HG02642 (cell line): ENCODE data around the gene AMY1C.
"Not testable (repeated sequence)": the region's sequence is repeated elsewhere in the genome, so short reads cannot be mapped to it uniquely, and the experiment has no call there.

ENCODE experiments used
- ATAC-seq: cut with Tn5 transposase; IDR thresholded peaks from one replicate; pipeline ENCODE4 v1.9.1; 2021; ENCODE audit warnings: mild to moderate bottlenecking; ENCODE audit not compliant: unreplicated experiment, poor library complexity

AMY1C gene

DNA sequence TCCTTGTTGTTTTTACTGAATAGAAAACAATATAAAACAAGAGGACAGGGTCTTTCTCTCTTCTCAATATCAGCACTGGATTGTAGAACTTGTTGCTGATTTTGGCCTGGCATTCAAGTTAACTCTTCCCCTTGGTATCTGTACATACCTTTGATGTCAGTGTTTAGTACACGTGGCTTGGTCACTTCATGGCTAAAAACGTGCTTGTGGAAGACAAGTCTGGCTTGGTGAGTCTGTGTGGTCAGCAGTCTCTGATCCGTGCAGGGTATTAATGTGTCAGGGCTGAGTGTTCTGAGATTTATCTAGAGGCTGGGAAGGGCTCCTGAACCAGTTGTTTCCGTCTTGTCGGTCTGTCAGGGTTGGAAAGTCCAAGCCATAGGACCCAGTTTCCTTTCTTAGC, at the start of gene AMY1C:
TSS of gene AMY1C (plus strand) at position 301 of the 400 bp plus-strand sequence. CDS start 572 bp downstream, outside the sequence.
- ATAC-seq: not testable (repeated sequence)

DNA sequence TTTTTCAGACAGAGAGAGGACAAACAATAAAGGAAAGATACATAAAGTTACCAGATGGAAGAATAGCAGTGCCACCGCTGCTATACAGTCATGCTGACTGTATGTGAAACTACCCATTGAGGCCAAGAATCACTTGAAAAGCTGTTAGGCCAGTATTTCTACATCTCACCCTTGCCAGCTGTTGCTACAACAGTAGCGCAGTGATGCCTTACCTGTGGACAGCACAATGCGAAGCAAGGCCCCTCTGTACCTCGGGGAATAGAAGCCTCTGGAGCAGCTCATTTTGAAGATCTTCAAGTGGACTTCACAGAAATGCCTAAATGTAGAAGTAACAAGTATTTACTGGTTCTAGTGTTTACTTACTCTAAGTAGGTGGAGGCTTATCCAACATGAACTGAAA, 49.0 kb upstream of the AMY1C start:
- ATAC-seq: not testable (repeated sequence)

DNA sequence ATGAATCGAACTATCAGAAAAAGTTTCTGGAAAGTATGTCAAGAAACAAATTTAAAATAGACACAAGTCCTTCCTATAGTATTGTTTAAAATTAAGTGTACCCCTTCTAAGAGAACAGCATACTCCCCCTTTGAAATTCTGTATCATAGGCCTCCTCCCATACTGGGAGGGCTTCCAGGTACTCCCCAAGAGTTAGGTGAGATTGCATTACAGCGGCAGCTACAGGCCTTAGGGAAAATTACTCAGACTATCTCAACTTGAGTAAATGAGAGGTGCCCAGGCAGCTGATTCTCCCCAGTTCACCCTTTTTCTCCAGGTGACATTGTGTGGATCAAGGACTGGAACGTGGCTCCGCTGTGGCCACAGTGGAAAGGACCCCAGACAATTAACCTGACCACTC, 48.4 kb upstream of the AMY1C start:
- ATAC-seq: not testable (repeated sequence)

DNA sequence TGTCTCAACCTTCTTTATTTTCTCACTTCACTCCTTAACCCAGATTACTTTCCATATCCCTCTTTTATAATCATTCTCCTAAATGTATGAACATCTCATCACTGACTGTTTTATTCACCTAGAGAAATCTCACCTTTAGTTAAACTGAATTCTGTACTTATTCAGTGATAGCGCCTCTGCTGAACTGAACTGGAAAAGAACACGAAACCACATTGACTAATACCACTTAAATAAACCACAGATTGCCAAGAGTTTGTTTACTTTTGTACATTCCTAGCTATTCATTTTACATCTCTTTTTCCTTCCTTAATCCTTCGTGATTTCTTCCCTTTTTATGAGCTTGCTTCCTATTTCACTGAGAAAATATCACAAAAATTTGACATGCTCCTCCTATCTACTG, 42.0 kb upstream of the AMY1C start:
- ATAC-seq: not testable (repeated sequence)

DNA sequence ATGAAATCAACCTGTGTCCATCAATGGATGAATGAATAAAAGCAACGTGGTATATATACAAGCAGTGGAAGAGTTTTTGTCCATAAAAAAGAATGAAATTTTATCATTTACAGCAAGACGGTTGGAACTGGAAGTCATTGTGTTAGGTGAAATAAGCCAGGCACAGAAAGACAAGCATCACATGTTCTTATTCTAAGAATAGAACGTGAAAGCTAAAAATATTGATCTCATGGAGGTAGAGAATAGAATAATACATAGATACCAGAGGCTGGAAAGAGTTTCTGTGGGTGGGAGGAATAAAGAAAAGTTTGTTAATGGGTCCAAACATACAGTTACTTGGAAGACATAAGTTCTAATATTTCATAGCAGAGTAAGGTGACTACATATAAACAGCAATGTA, 39.3 kb upstream of the AMY1C start:
- not testable (repeated sequence) for ATAC-seq

DNA sequence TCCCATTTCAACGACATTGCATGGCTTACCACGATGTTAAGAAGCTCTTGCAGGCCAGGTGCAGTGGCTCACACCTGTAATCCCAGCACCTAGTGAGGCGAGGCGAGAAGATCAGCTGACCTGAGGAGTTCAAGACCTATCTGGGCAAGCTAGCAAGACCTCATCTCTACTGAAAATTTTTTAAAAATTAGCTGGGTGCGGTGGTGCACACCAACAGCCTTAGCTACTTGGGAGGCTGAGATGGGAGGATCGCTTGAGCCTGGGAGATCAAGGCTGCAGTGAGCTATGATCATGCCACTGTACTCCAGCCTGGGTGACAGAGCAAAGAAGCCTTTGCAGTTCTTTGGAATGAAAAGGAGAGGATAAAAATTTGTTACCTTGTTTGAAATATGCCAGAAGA, 32.3 kb upstream of the AMY1C start:
- not testable (repeated sequence) for ATAC-seq

DNA sequence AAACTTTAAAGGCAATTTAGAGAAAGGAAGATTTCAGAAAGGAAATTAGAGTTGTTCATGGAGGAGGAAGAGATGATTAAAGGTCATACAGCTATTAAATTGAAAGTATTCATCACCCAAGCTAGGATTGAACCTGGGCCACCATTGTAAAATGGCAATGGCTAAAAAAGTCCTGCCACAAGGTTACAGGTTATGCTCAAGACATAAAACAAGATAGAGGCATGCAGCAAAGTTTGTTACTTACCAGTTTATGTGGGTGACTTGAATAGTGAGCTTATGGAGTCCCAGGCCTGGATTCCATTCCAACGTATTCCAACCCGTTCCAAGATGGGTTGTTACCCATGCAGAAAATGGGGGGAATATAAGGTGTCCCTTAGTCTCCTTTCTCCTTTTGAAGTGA, 28.2 kb upstream of the AMY1C start:
- not testable (repeated sequence) for ATAC-seq

DNA sequence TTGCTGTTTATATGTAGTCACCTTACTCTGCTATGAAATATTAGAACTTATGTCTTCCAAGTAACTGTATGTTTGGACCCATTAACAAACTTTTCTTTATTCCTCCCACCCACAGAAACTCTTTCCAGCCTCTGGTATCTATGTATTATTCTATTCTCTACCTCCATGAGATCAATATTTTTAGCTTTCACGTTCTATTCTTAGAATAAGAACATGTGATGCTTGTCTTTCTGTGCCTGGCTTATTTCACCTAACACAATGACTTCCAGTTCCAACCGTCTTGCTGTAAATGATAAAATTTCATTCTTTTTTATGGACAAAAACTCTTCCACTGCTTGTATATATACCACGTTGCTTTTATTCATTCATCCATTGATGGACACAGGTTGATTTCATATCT, 14.4 kb upstream of the AMY1C start:
- not testable (repeated sequence) for ATAC-seq

DNA sequence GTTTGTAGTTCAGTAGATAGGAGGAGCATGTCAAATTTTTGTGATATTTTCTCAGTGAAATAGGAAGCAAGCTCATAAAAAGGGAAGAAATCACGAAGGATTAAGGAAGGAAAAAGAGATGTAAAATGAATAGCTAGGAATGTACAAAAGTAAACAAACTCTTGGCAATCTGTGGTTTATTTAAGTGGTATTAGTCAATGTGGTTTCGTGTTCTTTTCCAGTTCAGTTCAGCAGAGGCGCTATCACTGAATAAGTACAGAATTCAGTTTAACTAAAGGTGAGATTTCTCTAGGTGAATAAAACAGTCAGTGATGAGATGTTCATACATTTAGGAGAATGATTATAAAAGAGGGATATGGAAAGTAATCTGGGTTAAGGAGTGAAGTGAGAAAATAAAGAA, 11.7 kb upstream of the AMY1C start:
- ATAC-seq: not testable (repeated sequence)

DNA sequence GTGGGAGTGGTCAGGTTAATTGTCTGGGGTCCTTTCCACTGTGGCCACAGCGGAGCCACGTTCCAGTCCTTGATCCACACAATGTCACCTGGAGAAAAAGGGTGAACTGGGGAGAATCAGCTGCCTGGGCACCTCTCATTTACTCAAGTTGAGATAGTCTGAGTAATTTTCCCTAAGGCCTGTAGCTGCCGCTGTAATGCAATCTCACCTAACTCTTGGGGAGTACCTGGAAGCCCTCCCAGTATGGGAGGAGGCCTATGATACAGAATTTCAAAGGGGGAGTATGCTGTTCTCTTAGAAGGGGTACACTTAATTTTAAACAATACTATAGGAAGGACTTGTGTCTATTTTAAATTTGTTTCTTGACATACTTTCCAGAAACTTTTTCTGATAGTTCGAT, 5.2 kb upstream of the AMY1C start:
- not testable (repeated sequence) for ATAC-seq

DNA sequence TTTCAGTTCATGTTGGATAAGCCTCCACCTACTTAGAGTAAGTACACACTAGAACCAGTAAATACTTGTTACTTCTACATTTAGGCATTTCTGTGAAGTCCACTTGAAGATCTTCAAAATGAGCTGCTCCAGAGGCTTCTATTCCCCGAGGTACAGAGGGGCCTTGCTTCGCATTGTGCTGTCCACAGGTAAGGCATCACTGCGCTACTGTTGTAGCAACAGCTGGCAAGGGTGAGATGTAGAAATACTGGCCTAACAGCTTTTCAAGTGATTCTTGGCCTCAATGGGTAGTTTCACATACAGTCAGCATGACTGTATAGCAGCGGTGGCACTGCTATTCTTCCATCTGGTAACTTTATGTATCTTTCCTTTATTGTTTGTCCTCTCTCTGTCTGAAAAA, 4.7 kb upstream of the AMY1C start:
- ATAC-seq: not testable (repeated sequence)

DNA sequence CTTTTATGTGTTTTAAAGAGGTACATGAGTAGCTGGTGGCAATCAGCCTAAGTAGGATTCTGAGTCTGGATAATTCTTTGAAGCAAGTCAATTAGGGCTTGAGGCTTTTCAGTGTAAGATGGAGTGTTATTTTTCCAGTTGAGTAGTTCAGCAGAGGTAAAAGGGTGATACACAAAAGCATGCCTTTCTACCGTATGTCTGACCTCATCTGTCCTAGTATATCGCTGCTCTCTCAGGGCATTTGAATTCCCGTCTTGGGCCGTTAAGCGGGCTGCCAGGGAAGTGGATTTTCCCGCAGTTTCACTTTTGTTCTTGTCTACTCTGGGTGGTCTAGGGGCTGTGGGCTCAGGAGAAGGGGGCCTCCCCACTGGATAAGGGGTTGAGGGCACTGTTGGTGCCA, 1.4 kb upstream of the AMY1C start:
- not testable (repeated sequence) for ATAC-seq

DNA sequence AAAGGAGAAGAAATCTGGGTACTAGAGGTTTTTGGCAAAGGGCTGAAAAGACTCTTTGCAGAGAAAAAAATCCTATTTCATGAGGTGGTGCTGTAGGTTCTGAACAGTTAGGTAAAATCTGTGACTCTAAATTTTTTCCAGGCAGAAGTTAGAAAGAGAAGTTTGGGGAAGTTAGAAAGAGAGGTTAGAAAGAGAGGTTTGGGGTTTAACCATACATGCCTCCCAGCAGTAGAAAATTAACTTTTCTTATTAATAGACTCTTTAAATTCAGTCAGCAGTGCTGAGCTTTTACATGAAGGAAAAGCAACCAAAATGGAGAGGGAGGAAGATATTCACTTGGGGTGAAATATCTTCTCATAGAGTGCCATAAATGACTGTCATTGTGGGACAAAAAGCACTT, 12.2 kb downstream of the AMY1C start:
- ATAC-seq: no peak

DNA sequence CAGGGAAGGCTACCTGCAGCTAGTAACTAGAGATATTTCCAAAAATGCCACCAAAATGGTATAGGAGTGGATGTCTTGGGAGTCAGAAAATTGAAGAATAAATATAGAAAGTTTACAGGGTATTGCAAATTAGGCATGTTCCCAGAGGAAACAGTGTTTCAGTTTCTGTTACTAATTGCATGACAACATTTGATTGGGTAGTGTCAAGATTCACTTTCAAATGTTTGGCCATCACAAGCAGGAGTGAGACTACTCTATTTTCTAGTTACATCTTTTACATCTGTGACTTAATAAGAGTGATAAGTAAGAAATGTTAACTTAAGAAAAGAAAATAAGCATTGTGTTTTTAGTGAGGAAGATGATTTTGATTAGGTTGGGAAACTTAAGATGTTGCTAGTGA, 30.2 kb downstream of the AMY1C start:
- no peak for ATAC-seq

DNA sequence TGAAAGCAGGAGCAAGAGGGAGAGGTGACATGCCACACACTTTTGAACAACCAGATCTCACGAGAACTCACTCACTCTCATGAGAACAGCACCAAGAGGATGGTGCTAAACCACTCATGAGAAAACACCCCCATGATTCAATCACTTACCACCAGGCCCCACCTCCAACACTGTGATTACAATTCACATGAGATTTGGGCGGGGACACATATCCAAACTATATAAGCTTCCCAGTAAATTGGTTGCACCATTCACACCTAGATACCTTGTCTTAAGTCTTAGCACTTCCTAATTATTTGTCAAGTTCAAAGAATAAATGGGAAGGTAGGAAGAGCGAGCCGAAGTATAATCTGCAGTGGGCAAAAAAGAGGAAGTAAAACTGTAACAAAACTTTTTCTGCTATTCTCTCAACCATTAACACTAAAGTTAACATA, 34.3 kb downstream of the AMY1C start:
- peak; percentile 73 for ATAC-seq

DNA sequence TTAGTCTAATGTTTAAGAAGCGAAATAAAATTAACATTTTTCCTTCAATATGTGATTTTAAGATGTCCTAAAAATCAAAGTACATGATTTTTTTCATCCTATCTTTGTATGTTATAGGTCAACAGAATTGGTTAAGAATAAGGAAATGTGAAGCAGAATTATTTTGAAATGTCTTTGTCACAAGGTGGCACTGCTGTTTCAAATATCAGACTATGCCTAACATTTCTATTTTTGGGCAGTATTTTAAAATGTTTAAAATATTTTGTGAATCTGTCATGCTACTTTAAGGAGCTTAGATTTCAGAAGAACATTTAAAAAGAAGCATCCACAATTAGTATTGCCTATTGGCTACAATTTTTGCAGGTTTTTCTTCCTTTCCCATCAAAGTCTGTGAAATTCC, 38.7 kb downstream of the AMY1C start:
- no peak for ATAC-seq

DNA sequence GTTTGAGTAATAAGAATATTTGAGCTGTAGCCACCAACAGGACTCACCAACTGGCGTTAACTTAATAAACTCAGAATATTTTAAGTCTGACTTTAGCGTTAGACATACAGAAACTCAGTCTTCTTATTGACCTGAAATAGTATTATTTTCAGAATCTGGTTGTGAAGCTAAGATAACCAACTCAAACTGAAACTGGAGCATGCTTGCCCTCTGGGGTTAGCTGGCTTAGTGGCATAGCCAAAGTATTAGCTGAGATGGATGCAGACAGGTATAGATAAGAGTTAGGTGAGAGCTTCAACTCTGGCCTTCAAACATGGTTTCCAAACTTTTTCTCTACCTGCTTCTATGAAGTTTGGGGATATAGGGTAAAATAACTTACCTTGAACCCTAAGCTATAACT, 40.5 kb downstream of the AMY1C start:
- no peak for ATAC-seq
